NCI-H1092 treated with DMSO at 0.1 percent for 48 hours (cell line): ENCODE data around the gene JADE1.

Source experiments
- DNase-seq: peaks from one replicate; lab custom pipeline; 2025; lab: John Stamatoyannopoulos, UW

Gene JADE1

DNA sequence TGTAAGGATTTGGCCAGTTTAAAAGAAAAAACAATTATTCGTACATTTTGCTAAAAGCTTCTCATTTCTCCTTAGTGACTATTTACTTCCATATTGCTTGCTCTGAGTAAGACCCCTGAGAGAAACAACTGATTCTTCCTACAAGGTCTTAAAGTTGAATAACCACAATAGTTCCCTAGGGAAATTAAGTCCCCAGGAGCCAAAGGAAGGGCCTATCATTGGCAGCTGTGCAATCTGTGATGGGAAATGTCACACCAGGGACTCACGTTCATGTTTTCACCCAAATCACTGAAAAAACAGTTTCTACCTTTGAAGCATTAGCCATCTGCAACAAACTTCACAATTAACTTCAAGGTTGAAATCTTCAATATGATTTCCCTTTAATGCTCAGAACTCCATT, 66.7 kb downstream of the JADE1 start:
- DNase-seq: no peak

DNA sequence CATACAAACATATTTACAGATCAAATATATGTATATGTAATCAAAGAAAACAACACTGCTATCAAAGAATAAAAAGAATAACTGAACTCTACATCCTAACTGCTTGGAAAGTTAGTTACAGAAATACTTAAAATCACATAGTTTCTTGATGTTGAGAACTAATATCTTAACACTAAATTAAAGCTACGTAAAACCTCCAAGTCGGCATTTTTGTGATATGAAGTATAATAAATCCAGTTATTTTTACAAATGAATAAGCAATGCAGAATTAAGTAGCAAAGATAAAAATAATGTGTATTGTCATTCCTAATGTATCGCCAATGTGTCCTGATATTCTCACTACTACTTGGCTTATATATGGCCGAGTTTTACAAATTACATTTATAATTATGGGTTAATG, 68.4 kb downstream of the JADE1 start:
- DNase-seq: no peak

- no peak for DNase-seq
These were observed 69.8 kb downstream of the JADE1 start for GRCh38 chr4:128879283-128879682.

DNA sequence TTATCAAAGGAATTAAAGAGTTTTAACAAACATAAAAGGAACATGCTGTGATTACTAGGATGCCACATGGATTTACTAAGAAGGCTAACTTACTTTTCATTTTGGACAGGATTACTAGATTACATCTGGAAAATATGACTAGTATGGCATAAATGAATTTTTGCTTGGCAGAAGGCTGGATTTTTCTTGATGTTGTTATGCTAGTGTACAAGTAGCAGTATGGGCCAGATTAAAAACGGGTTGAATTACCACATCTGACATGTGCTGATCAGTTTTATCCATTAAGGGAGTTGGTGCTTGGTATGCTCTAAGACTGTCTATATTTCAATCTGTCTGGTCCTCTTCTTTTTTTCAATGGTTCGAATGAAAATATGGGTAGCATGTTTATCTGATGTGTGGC, 70.5 kb downstream of the JADE1 start:
- no peak for DNase-seq

GRCh38 chr4:128880662-128881061, 71.2 kb downstream of the JADE1 start:
- DNase-seq: no peak

DNA sequence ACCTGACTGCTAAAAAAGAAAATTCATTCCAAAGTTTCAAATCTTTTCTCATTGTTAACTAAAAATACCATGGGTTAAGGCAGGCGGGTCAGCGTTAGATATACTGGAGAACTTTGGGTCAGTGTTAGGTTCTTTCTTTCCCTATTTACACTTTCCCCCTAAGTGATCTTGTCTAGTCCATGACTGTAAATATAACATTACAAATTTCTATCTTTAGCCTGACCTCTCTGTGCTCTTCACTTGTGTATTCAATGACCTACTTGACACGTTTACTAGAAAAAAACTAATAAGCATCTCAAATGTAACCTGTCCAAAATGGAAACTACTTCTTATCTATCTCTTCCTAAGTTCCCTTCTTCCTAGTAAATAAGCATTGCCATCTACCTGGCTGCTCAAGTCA, 95.3 kb downstream of the JADE1 start:
- no peak for DNase-seq

GRCh38 chr4:128906581-128906980, 97.1 kb downstream of the JADE1 start:
- DNase-seq: no peak

DNA sequence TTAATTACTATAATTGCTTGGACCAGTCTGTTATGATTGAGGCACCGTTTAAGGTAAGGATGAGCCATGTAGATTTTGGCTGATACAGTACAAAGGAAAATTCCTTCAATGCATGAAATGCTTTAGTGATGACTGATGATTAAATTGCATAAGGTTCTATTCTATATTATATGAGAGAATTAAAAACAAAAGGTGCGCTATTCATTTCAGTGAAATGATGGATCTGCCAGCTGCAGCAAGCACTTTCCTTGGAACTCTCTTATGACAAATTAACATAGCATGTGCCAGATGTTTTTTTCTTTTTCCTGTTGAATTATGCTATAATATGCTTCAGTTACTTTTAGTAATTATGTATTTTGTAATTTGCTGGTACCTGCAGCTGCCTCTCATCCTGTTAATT, 98.5 kb downstream of the JADE1 start:
- no peak for DNase-seq

DNA sequence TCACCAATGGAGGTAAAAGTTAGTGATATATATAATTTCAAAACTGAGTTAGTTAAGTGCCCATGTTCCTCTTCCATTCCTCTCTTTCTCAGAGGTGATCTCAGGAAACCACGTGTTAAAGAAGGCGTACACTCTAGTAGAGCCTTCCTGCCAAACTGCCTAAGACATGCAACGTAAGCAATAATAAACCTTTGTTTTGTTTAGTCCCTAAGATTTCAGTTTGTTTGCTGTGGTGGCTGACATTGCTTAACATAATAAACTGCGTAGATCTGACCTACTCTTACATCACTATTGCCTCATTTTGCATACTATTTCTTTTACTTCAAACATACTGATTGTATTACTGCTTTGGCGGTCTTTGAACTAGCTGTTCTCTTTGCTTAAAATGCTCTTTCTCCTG, 99.2 kb downstream of the JADE1 start:
- DNase-seq: no peak

DNA sequence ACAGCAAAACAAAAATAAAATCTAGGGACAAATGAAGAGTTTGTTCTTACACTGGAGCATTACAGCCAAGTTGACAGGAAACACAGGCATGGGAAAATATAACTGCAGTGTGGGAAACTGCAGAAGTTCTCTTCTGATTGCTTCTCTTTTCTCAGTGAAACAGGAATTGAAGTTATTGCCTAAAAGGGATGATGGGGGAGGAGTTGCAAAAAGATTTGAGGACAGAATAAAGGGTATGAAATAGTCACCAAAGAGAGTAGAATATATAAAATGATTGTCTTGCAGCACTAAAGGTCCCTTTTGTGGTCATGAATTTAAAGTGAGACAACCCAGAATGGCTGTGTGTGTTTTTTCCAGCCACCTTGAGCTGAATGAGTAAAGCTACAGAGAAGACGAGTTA, 103.7 kb downstream of the JADE1 start:
- DNase-seq: no peak

DNA sequence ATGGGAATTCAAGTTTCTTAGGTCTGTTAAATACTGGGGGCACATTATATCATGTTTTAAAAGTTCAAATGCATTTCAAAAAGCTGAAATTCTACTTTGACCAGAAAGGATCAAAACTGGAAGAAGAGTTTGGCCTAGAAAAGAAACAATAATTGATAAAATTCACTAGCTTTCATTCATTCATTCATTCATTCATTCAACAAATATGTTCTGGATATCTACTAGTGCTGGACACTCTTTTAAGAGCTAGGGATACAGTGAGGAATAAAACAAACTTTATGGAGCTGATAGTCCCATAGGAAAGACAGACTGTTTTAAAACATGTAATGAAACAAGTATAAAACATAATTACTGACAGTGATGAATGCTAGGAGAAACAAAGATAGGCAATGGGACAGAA, 106.0 kb downstream of the JADE1 start:
- DNase-seq: no peak

DNA sequence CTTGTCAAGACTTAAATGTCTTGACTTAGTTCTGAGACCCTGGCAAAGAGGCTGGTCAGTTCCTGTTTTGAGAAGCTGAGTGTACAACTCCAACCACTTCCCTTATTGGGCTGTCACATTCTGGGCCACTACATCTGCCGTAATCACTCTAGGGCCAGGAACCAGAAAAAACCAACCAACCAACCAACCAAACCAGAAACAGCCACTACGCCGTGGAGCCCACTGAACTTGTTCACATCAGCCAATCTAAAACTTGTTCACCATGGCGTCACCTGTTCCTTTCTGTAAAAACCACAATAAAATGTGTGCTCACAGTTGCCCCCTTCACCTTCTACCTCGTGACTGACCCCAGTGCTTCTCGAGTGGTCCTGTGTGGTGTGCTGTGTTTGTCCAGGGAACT, 107.3 kb downstream of the JADE1 start:
- DNase-seq: no peak

GRCh38 chr4:128917781-128918180, 108.3 kb downstream of the JADE1 start:
- no peak for DNase-seq

GRCh38 chr4:128921954-128922353, 112.5 kb downstream of the JADE1 start:
- DNase-seq: no peak
